ENCODE data around the gene VPS8.

VPS8 gene

DNA sequence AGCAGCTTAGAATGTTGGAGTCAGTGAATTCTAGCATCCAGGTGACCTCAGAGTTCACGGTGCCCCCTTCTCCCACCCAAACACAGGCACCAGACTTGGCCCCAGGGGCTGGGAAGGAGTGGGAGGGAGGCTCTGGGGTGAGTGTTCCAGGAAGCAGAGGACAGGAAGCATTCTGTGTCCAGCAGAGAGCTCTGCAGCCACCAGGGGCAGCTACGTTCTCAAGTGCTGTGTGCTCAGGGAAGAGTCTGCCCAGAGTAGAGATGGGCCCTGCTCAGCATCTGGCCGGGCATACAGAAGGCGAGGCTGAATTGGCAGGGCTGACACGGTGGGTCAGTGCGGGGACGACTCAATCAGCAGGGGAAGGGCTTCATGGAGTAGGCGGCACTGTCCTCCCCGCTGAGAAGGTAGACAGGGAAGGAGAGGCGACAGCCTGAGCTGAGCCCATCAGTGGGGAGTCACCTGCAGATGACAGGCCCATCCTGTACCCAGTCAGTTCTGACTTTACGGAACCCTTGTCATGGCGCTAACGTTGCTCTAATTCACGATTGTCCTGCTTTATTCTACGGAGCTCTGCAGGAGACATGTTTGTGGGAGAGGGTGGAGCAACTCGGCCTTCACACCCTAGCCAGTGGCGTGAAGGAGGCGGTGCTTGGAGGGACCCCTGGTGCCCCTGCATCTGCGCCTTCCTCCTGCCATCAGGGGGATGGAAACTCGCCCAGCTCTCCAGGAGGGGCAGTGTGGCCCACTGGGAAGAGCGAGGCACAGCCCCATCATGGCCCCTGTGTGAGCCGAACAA, 258.7 kb downstream of the VPS8 start:
- Histone ChIP-seq H3K9ac (ENCODE audit: low read length) (no peak overlapping the region), H2AFZ (ENCODE audit: low read depth, low read length, severe bottlenecking) (no peak overlapping the region), H3K4me2 (ENCODE audit: low read depth, low read length, poor library complexity, severe bottlenecking) (no peak overlapping the region), H4K20me1 (ENCODE audit: low read depth, low read length) (no peaks in the 10 kb centered on the region), H3K9me3 (ENCODE audit: insufficient read depth, low read length) (no peaks in the 10 kb centered on the region), H3K4me3 (ENCODE audit: insufficient read depth, low read length, poor library complexity, severe bottlenecking) (no peak overlapping the region), H3K36me3 (ENCODE audit: low read length) (no peaks in the 10 kb centered on the region), H3K27me3 (ENCODE audit: low read length) (no peaks in the 10 kb centered on the region), H3F3A (ENCODE audit: insufficient read depth) (no peaks in the 10 kb centered on the region), H3K79me2 (ENCODE audit: insufficient read depth, low read length) (no peaks in the 10 kb centered on the region), H3K27ac (ENCODE audit: low read depth, low read length) (no peak overlapping the region), H3K9me2 (replicated peaks; ENCODE audit: insufficient read depth, low read length) (no peaks in the 10 kb centered on the region)
- TF ChIP-seq, protein P1, sequence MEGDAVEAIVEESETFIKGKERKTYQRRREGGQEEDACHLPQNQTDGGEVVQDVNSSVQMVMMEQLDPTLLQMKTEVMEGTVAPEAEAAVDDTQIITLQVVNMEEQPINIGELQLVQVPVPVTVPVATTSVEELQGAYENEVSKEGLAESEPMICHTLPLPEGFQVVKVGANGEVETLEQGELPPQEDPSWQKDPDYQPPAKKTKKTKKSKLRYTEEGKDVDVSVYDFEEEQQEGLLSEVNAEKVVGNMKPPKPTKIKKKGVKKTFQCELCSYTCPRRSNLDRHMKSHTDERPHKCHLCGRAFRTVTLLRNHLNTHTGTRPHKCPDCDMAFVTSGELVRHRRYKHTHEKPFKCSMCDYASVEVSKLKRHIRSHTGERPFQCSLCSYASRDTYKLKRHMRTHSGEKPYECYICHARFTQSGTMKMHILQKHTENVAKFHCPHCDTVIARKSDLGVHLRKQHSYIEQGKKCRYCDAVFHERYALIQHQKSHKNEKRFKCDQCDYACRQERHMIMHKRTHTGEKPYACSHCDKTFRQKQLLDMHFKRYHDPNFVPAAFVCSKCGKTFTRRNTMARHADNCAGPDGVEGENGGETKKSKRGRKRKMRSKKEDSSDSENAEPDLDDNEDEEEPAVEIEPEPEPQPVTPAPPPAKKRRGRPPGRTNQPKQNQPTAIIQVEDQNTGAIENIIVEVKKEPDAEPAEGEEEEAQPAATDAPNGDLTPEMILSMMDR (IDR thresholded peaks at IDR 0.05; ENCODE audit: insufficient read depth, low read length, poor library complexity, severe bottlenecking) = no peak
- TF ChIP-seq EZH2phosphoT487 (conservative IDR thresholded peaks at IDR 0.05; ENCODE audit: low read length) = no peak

- Histone ChIP-seq H3K4me2 (ENCODE audit: low read depth, low read length, poor library complexity, severe bottlenecking) (no peak overlapping the region), H2AFZ (ENCODE audit: low read depth, low read length, severe bottlenecking) (no peak overlapping the region)
Measured at GRCh38 chr3:185071287-185071800, 259.4 kb downstream of the VPS8 start.

DNA sequence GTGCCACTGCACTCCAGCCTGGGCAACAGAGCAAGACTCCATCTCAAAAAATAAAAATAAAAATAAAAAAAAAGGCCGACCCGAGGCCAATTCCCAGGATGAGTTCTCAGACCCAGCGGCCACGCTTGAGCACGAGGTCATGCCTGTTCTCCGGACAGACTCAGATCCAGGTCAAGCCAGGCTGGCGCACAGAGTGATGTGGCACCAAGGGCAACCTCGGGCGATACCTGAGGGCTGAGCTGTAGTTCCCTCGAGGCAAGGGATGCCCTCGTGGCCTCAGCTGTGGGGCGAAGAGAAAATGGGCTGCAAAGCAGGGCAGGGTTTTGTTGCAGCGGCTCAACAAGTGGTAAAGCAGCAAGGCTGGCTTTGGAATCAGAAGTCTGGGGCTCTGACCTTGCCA, 263.6 kb downstream of the VPS8 start:
- Histone ChIP-seq H3K9me2 (replicated peaks; ENCODE audit: insufficient read depth, low read length) (no peaks in the 10 kb centered on the region), H3K79me2 (ENCODE audit: insufficient read depth, low read length) (no peaks in the 10 kb centered on the region), H3K27me3 (ENCODE audit: low read length) (no peaks in the 10 kb centered on the region), H4K20me1 (ENCODE audit: low read depth, low read length) (no peaks in the 10 kb centered on the region), H3F3A (ENCODE audit: insufficient read depth) (no peaks in the 10 kb centered on the region), H3K9ac (ENCODE audit: low read length) (no peak overlapping the region), H3K4me3 (ENCODE audit: insufficient read depth, low read length, poor library complexity, severe bottlenecking) (no peak overlapping the region), H3K36me3 (ENCODE audit: low read length) (no peaks in the 10 kb centered on the region), H2AFZ (ENCODE audit: low read depth, low read length, severe bottlenecking) (no peak overlapping the region), H3K27ac (ENCODE audit: low read depth, low read length) (no peak overlapping the region), H3K9me3 (ENCODE audit: insufficient read depth, low read length) (no peaks in the 10 kb centered on the region), H3K4me2 (ENCODE audit: low read depth, low read length, poor library complexity, severe bottlenecking) (no peak overlapping the region)
- no peak for TF ChIP-seq EZH2phosphoT487 (conservative IDR thresholded peaks at IDR 0.05; ENCODE audit: low read length)
- TF ChIP-seq, protein P1 (IDR thresholded peaks at IDR 0.05; ENCODE audit: insufficient read depth, low read length, poor library complexity, severe bottlenecking) = no peak

More at GRCh38 chr3:185071287-185071800, 259.4 kb downstream of the VPS8 start:
- Histone ChIP-seq H3K9me2 (replicated peaks; ENCODE audit: insufficient read depth, low read length) (no peaks in the 10 kb centered on the region), H3K9ac (ENCODE audit: low read length) (no peak overlapping the region), H3K27ac (ENCODE audit: low read depth, low read length) (no peak overlapping the region), H3K79me2 (ENCODE audit: insufficient read depth, low read length) (no peaks in the 10 kb centered on the region), H4K20me1 (ENCODE audit: low read depth, low read length) (no peaks in the 10 kb centered on the region), H3K36me3 (ENCODE audit: low read length) (no peaks in the 10 kb centered on the region), H3K4me3 (ENCODE audit: insufficient read depth, low read length, poor library complexity, severe bottlenecking) (no peak overlapping the region), H3K9me3 (ENCODE audit: insufficient read depth, low read length) (no peaks in the 10 kb centered on the region), H3F3A (ENCODE audit: insufficient read depth) (no peaks in the 10 kb centered on the region), H3K27me3 (ENCODE audit: low read length) (no peaks in the 10 kb centered on the region)
- no peak for TF ChIP-seq EZH2phosphoT487 (conservative IDR thresholded peaks at IDR 0.05; ENCODE audit: low read length)
- TF ChIP-seq, protein P1 (IDR thresholded peaks at IDR 0.05; ENCODE audit: insufficient read depth, low read length, poor library complexity, severe bottlenecking) = no peak

Measured in SU-DHL-6 (cell line).